OCI-LY1 (cell line): ENCODE results near the gene FRS3.
"Not testable (repeated sequence)": the region's sequence is repeated elsewhere in the genome, so short reads cannot be mapped to it uniquely, and the experiment has no call there.

ENCODE experiments used
- H2AFZ ChIP-seq: fragments of 200-600 bp; sonication (generic), shearing (Covaris generic); 2 replicates; pipeline ENCODE4 v1.6.0; 2014; ENCODE audit warnings: antibody characterized with exemption, mild to moderate bottlenecking, low read length
- H3F3A ChIP-seq: fragments of 200-600 bp; sonication (generic), shearing (Covaris generic); 2 replicates; pipeline ENCODE4 v1.6.0; 2014; ENCODE audit warnings: mild to moderate bottlenecking, antibody characterized with exemption, low read length, moderate library complexity; ENCODE audit not compliant: insufficient read depth
- H3K27ac ChIP-seq: fragments of 200-600 bp; sonication (generic); 2 replicates; pipeline ENCODE4 v1.5.1; 2014; ENCODE audit warnings: low read length, mixed run types, mild to moderate bottlenecking, low read depth; ENCODE audit not compliant: poor library complexity, severe bottlenecking
- H3K27me3 ChIP-seq: fragments of 200-600 bp; sonication (generic); 2 replicates; pipeline ENCODE4 v1.6.0; 2014; ENCODE audit warnings: antibody characterized with exemption, mild to moderate bottlenecking, low read length, moderate library complexity; ENCODE audit not compliant: insufficient read depth
- H3K36me3 ChIP-seq: fragments of 200-600 bp; sonication (generic); 2 replicates; pipeline ENCODE4 v1.6.1; 2014; ENCODE audit warnings: mild to moderate bottlenecking, antibody characterized with exemption, low read length, moderate library complexity, mixed read lengths; ENCODE audit not compliant: insufficient read depth
- H3K4me1 ChIP-seq: fragments of 200-600 bp; sonication (generic); 2 replicates; pipeline ENCODE4 v1.5.1; 2014; ENCODE audit warnings: mild to moderate bottlenecking, low read length, moderate library complexity; ENCODE audit not compliant: insufficient read depth, severe bottlenecking
- H3K4me2 ChIP-seq: fragments of 200-600 bp; sonication (generic), shearing (Covaris generic); 2 replicates; pipeline ENCODE4 v1.6.1; 2014; ENCODE audit warnings: low read length
- H3K4me3 ChIP-seq: fragments of 200-600 bp; sonication (generic); 2 replicates; pipeline ENCODE4 v1.5.1; 2014; ENCODE audit warnings: low read length, low read depth, mild to moderate bottlenecking, mixed read lengths; ENCODE audit not compliant: poor library complexity, severe bottlenecking
- H3K79me2 ChIP-seq: fragments of 200-600 bp; shearing (Covaris generic); 2 replicates; pipeline ENCODE4 v1.6.1; 2016; ENCODE audit warnings: mixed run types, low read length, mixed read lengths; ENCODE audit not compliant: insufficient read depth
- H3K9ac ChIP-seq: fragments of 200-600 bp; sonication (generic), shearing (Covaris generic); 2 replicates; pipeline ENCODE4 v1.6.1; 2014; ENCODE audit warnings: mild to moderate bottlenecking, low read length, mixed read lengths
- H3K9me2 ChIP-seq: fragments of 200-600 bp; sonication (generic), shearing (Covaris generic); 2 replicates; pipeline ENCODE4 v1.6.1; 2014; ENCODE audit warnings: low read depth, mild to moderate bottlenecking, low read length, mixed read lengths
- H3K9me3 ChIP-seq: fragments of 200-600 bp; shearing (Covaris generic); 2 replicates; pipeline ENCODE4 v1.6.1; 2014; ENCODE audit warnings: low read length, mixed read lengths
- H4K20me1 ChIP-seq: fragments of 200-600 bp; sonication (generic), shearing (Covaris generic); 2 replicates; pipeline ENCODE4 v1.6.0; 2016; ENCODE audit warnings: mild to moderate bottlenecking, low read length; ENCODE audit not compliant: insufficient read depth
- EZH2 ChIP-seq: fragments of 200-600 bp; sonication (generic), shearing (Covaris generic); IDR thresholded peaks from 2 replicates; pipeline ENCODE4 v1.8.0; 2017; ENCODE audit warnings: borderline replicate concordance, mixed run types, mild to moderate bottlenecking, antibody characterized with exemption, low read length, moderate library complexity, mixed read lengths
- TF ChIP-seq, protein P1 (sequence below): fragments of 200-600 bp; sonication (generic), shearing (Covaris generic); IDR thresholded peaks from 2 replicates; pipeline ENCODE4 v1.5.1; 2017; ENCODE audit warnings: mild to moderate bottlenecking, antibody characterized with exemption, low read length, moderate library complexity, mixed read lengths

The FRS3 gene

DNA sequence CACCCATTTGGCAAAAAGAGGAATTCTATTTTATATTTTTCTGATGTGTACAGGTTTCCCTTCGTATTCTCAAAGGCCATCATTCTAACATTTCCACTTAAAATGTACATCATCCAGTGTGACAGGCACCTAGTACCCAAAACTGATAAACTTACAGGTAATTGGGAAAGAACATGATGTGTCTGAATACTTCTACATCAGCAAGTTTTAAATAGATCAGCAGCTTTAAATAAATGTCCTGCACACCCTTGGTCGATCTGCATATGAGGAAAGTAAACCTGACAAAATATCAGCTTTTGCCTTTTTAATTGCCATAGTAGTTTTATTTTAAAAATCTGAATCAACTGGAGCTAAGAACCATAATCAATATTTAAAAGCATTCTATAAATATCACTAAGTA is 34.3 kb upstream of the FRS3 start:
- H3K4me3 ChIP-seq = no peak overlapping the region
- H3K79me2 ChIP-seq = no peaks in the 10 kb centered on the region
- H3K36me3 ChIP-seq = peaks cover 5% of the 10 kb centered on the region; the same call in 1 of the 2 replicates
- H3K9me3 ChIP-seq = no peaks in the 10 kb centered on the region
- H2AFZ ChIP-seq = no peak overlapping the region
- H4K20me1 ChIP-seq = no peaks in the 10 kb centered on the region
- no peaks in the 10 kb centered on the region for H3K27me3 ChIP-seq
- no peak overlapping the region for H3K4me2 ChIP-seq
- TF ChIP-seq, protein P1, sequence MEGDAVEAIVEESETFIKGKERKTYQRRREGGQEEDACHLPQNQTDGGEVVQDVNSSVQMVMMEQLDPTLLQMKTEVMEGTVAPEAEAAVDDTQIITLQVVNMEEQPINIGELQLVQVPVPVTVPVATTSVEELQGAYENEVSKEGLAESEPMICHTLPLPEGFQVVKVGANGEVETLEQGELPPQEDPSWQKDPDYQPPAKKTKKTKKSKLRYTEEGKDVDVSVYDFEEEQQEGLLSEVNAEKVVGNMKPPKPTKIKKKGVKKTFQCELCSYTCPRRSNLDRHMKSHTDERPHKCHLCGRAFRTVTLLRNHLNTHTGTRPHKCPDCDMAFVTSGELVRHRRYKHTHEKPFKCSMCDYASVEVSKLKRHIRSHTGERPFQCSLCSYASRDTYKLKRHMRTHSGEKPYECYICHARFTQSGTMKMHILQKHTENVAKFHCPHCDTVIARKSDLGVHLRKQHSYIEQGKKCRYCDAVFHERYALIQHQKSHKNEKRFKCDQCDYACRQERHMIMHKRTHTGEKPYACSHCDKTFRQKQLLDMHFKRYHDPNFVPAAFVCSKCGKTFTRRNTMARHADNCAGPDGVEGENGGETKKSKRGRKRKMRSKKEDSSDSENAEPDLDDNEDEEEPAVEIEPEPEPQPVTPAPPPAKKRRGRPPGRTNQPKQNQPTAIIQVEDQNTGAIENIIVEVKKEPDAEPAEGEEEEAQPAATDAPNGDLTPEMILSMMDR = no peak
- no peak for TF ChIP-seq EZH2
- no peak overlapping the region for H3K9ac ChIP-seq
- H3K27ac ChIP-seq = no peak overlapping the region
- H3K9me2 ChIP-seq = no peaks in the 10 kb centered on the region
- H3K4me1 ChIP-seq = no peaks in the 10 kb centered on the region
- H3F3A ChIP-seq = peaks cover 5% of the 10 kb centered on the region

DNA sequence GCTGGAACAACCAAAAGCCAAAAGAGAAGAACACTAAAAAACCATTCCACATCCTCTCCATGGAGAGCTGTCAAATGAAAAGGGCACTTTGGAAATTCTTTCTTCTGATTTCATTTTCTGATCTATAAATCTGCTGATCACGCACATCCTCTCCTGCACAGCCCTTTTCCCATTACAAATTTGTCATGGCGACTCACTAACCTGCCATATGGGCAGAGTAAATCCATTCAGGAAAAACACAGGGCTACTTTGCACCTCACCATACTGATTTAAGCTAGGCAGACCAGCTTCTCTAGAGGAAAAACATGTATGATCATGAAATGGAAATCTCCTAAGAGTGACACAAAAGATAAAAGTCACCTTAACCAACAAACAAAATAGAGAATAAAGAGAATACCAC is 33.8 kb upstream of the FRS3 start:
- no peak overlapping the region for H3K4me3 ChIP-seq
- no peaks in the 10 kb centered on the region for H3K9me3 ChIP-seq
- no peak overlapping the region for H3K27ac ChIP-seq
- peaks cover 5% of the 10 kb centered on the region; the same call in 1 of the 2 replicates for H3K36me3 ChIP-seq
- no peaks in the 10 kb centered on the region for H3K9me2 ChIP-seq
- peaks cover 5% of the 10 kb centered on the region for H3F3A ChIP-seq
- TF ChIP-seq, protein P1 = no peak
- no peak for TF ChIP-seq EZH2
- no peak overlapping the region for H3K4me2 ChIP-seq
- no peaks in the 10 kb centered on the region for H3K27me3 ChIP-seq
- H2AFZ ChIP-seq = no peak overlapping the region
- H3K79me2 ChIP-seq = no peaks in the 10 kb centered on the region
- no peaks in the 10 kb centered on the region for H4K20me1 ChIP-seq
- no peaks in the 10 kb centered on the region for H3K4me1 ChIP-seq
- H3K9ac ChIP-seq = no peak overlapping the region

DNA sequence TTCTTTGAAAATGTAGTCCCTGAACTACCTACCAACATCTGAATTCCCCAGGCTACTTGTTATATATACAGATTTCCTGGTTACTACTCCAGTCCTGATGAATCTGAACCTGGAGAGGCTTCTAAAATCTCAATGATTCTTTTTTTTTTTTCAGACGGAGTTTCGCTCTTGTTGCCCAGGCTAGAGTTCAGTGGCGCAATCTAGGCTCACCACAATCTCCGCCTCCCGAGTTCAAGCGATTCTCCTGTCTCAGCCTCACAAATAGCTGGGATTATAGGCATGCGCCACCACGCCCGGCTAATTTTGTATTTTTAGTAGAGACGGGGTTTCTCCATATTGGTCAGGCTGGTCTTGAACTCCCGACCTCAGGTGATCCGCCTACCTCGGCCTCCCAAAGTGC is 32.2 kb upstream of the FRS3 start:
- H3K4me1 ChIP-seq, H3K27me3 ChIP-seq, H3K9me3 ChIP-seq, H2AFZ ChIP-seq, H3K4me3 ChIP-seq, H3K9ac ChIP-seq, H3F3A ChIP-seq, H3K4me2 ChIP-seq, H3K36me3 ChIP-seq, H3K27ac ChIP-seq, H4K20me1 ChIP-seq, H3K9me2 ChIP-seq, H3K79me2 ChIP-seq: not testable (repeated sequence)

DNA sequence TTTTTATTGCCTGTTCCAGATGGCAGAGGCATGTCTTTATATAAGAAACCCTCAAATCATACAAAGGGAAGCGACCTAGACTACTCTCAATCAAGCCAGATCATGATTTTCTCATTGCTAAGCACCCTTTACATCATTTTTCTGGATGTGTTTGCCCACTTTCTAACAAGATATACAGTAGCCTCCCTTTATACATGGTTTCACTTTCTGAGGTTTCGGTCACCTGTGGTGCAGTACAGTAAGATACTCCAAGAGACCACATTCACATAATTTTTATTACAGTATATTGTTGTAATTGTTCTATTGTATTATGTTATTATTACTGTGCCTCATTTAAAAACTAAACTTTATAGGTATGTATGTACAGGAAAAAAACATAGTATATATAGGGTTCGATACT is 31.4 kb upstream of the FRS3 start:
- TF ChIP-seq, protein P1 = no peak
- Histone ChIP-seq H3K9me2 (no peaks in the 10 kb centered on the region), H3K36me3 (peaks cover 10% of the 10 kb centered on the region), H4K20me1 (no peaks in the 10 kb centered on the region), H3K4me1 (no peaks in the 10 kb centered on the region), H3K4me2 (no peak overlapping the region), H3K27me3 (no peaks in the 10 kb centered on the region), H2AFZ (no peak overlapping the region), H3K4me3 (no peak overlapping the region), H3K9me3 (no peaks in the 10 kb centered on the region), H3K27ac (no peak overlapping the region), H3F3A (peaks cover 5% of the 10 kb centered on the region), H3K9ac (no peak overlapping the region), H3K79me2 (no peaks in the 10 kb centered on the region)
